IMR-90 (cell line): ENCODE measurements around the gene NPPC. TPM values are rescaled to one million over a fixed set of nuclear protein-coding genes. Genes with fewer than 3 reads are reported as not detected.

Experiments used
- ATAC-seq: fragments of 200-7000 bp; cut with Tn5 transposase; 2 replicates; pipeline ENCODE4 v1.9.1; 2020; ENCODE audit warnings: low read depth, mild to moderate bottlenecking, moderate library complexity
- BruUV-seq: library from RNA; stranded (reverse); fragments of 400-500 nt; replicated peaks from 2 replicates; lab custom pipeline; 2021; lab: Mats Ljungman, UMichigan
- CTCF ChIA-PET: fragments of 300-600 bp; formaldehyde crosslinking; extraction: SDS; loops from one replicate; lab custom pipeline; 2021; ENCODE audit warnings: antibody characterized with exemption; lab: Yijun Ruan, JAX
- POLR2A ChIA-PET: fragments of 300-600 bp; sonication (Branson Sonifier 250); formaldehyde crosslinking; loops from one replicate; lab custom pipeline; 2022; ENCODE audit warnings: antibody characterized with exemption; ENCODE audit not compliant: unreplicated experiment; lab: Charles Lee
- DNase-seq: peaks from one replicate; pipeline ENCODE4 v3.0.0; 2013
- H2AFZ ChIP-seq: replicated peaks from 2 replicates; pipeline ENCODE3; 2013; ENCODE audit warnings: low read length, mild to moderate bottlenecking; ENCODE audit not compliant: poor library complexity
- H2AK5ac ChIP-seq: 2 replicates; pipeline ENCODE4 v1.6.1; 2013; ENCODE audit warnings: low read depth, low read length, inconsistent platforms
- H2AK9ac ChIP-seq: replicated peaks from 2 replicates; pipeline ENCODE3; 2013; ENCODE audit warnings: mild to moderate bottlenecking, low read depth, low read length, moderate library complexity; ENCODE audit not compliant: poor library complexity
- H2BK120ac ChIP-seq: 2 replicates; pipeline ENCODE4 v1.6.1; 2013; ENCODE audit warnings: low read depth, low read length, inconsistent platforms
- H2BK15ac ChIP-seq: 3 replicates; pipeline ENCODE4 v1.6.1; 2013; ENCODE audit warnings: low read depth, low read length, inconsistent platforms
- H2BK20ac ChIP-seq: 2 replicates; pipeline ENCODE4 v1.6.1; 2013; ENCODE audit warnings: low read depth, mild to moderate bottlenecking, inconsistent platforms, low read length, moderate library complexity
- H2BK5ac ChIP-seq: 2 replicates; pipeline ENCODE4 v1.6.1; 2013; ENCODE audit warnings: mild to moderate bottlenecking, low read depth, low read length, inconsistent platforms; ENCODE audit not compliant: poor library complexity, severe bottlenecking
- H3K14ac ChIP-seq: replicated peaks from 2 replicates; pipeline ENCODE4 v1.6.1; 2013; ENCODE audit warnings: low read depth, low read length, inconsistent platforms
- H3K18ac ChIP-seq: 2 replicates; pipeline ENCODE4 v1.6.1; 2013; ENCODE audit warnings: low read depth, low read length, control low read depth
- H3K23ac ChIP-seq: 2 replicates; pipeline ENCODE4 v1.6.1; 2013; ENCODE audit warnings: low read depth, low read length, inconsistent platforms
- H3K27ac ChIP-seq: 2 replicates; pipeline ENCODE4 v1.5.1; 2013; ENCODE audit warnings: mild to moderate bottlenecking, control low read depth, low read length; ENCODE audit not compliant: insufficient read depth
- H3K27me3 ChIP-seq: 2 replicates; pipeline ENCODE4 v1.6.1; 2013; ENCODE audit warnings: low read length; ENCODE audit not compliant: control insufficient read depth, insufficient read depth
- H3K36me3 ChIP-seq: 2 replicates; pipeline ENCODE4 v1.6.1; 2013; ENCODE audit warnings: low read length, mixed read lengths; ENCODE audit not compliant: control insufficient read depth, insufficient read depth
- H3K4ac ChIP-seq: 2 replicates; pipeline ENCODE4 v1.6.1; 2013; ENCODE audit warnings: low read depth, low read length, inconsistent platforms
- H3K4me1 ChIP-seq: 2 replicates; pipeline ENCODE4 v1.6.1; 2013; ENCODE audit warnings: low read length, mixed read lengths; ENCODE audit not compliant: control insufficient read depth, insufficient read depth
- H3K4me2 ChIP-seq: 2 replicates; pipeline ENCODE4 v1.6.1; 2013; ENCODE audit warnings: low read depth, mild to moderate bottlenecking, control low read depth, low read length, moderate library complexity
- H3K4me3 ChIP-seq: 2 replicates; pipeline ENCODE4 v1.5.1; 2013; ENCODE audit warnings: low read depth, mild to moderate bottlenecking, control low read depth, low read length, moderate library complexity; ENCODE audit not compliant: insufficient read depth
- H3K56ac ChIP-seq: 2 replicates; pipeline ENCODE4 v1.6.1; 2013; ENCODE audit warnings: low read length, inconsistent platforms; ENCODE audit not compliant: insufficient read depth; ENCODE audit errors: extremely low read depth
- H3K79me1 ChIP-seq, 2 experiments: 2 replicates each; pipeline ENCODE4 v1.6.1; 2013; ENCODE audit warnings: low read length in 2 of 2, inconsistent platforms in 1 of 2, low read depth in 1 of 2
- H3K9ac ChIP-seq: 2 replicates; pipeline ENCODE4 v1.6.1; 2013; ENCODE audit warnings: low read depth, low read length, control low read depth
- H3K9me1 ChIP-seq: 2 replicates; pipeline ENCODE4 v1.6.1; 2013; ENCODE audit warnings: low read length, inconsistent platforms; ENCODE audit not compliant: insufficient read depth
- H3K9me3 ChIP-seq: 2 replicates; pipeline ENCODE4 v1.6.1; 2013; ENCODE audit warnings: low read length; ENCODE audit not compliant: control insufficient read depth, insufficient read depth
- H4K20me1 ChIP-seq: 2 replicates; pipeline ENCODE4 v1.6.1; 2013; ENCODE audit warnings: low read length, inconsistent platforms; ENCODE audit not compliant: insufficient read depth
- H4K5ac ChIP-seq: 2 replicates; pipeline ENCODE4 v1.6.1; 2013; ENCODE audit warnings: mild to moderate bottlenecking, low read depth, low read length, control low read depth
- H4K8ac ChIP-seq, 2 experiments: 2 replicates each; pipeline ENCODE4 v1.6.1; 2013; ENCODE audit warnings: low read depth in 2 of 2, low read length in 2 of 2, control low read depth in 1 of 2, inconsistent platforms in 1 of 2
- H4K91ac ChIP-seq: 2 replicates; pipeline ENCODE4 v1.6.1; 2013; ENCODE audit warnings: low read depth, low read length, inconsistent platforms; ENCODE audit not compliant: insufficient read depth
- BHLHE40 ChIP-seq: fragments of 150-350 bp; IDR thresholded peaks from 2 replicates; pipeline ENCODE4 v1.6.1; 2016; ENCODE audit warnings: mild to moderate bottlenecking, low read depth, low read length
- MAZ ChIP-seq: IDR thresholded peaks from 2 replicates; pipeline ENCODE4 v1.6.1; 2012; ENCODE audit warnings: low read depth, mild to moderate bottlenecking, low read length, improper control_type of control experiment, moderate library complexity, borderline replicate concordance
- MXI1 ChIP-seq: IDR thresholded peaks from 2 replicates; pipeline ENCODE4 v1.6.1; 2012; ENCODE audit warnings: low read depth, mild to moderate bottlenecking, low read length, moderate library complexity, borderline replicate concordance
- POLR2A ChIP-seq: IDR thresholded peaks from 2 replicates; pipeline ENCODE4 v1.6.1; 2012; ENCODE audit warnings: mild to moderate bottlenecking, low read depth, low read length
- RAD21 ChIP-seq: IDR thresholded peaks from 2 replicates; pipeline ENCODE4 v1.6.1; 2012; ENCODE audit warnings: low read length, improper control_type of control experiment
- RCOR1 ChIP-seq: IDR thresholded peaks from 2 replicates; pipeline ENCODE4 v1.6.1; 2012; ENCODE audit warnings: mild to moderate bottlenecking, low read length, improper control_type of control experiment; ENCODE audit not compliant: insufficient replicate concordance
- SMC3 ChIP-seq: fragments of 150-350 bp; IDR thresholded peaks from 2 replicates; pipeline ENCODE4 v1.6.1; 2016; ENCODE audit warnings: low read depth, mild to moderate bottlenecking, antibody characterized with exemption, low read length, moderate library complexity
- WGBS, 2 experiments: methylation state at CpG; one replicate each; pipeline versions ENCODE4 v1.1.5 to v1.1.7; 2013; ENCODE audit warnings: missing lambda C conversion rate in 2 of 2; ENCODE audit not compliant: insufficient read length in 1 of 2; ENCODE audit errors: extremely low coverage in 2 of 2; 5-methylcytosine and 5-hydroxymethylcytosine counted together
- dilution Hi-C: fragments of 300-500 bp; cut with HindIII; formaldehyde crosslinking; loops from one replicate; pipeline ENCODE4 v1.14.3; 2018; ENCODE audit warnings: low sequenced_read_pairs; ENCODE audit not compliant: unreplicated experiment
- in situ Hi-C: fragments of 300-500 bp; cut with MboI; formaldehyde crosslinking; loops from 3 replicates; pipeline ENCODE4 v1.14.3; 2019; ENCODE audit warnings: low sequenced_read_pairs, inconsistent platforms, mixed read lengths
- intact Hi-C: fragments of 100-400 bp; cut with micrococcal nuclease; formaldehyde crosslinking; loops from 2 replicates; pipeline ENCODE4 v1.10.0; 2022
- polyA plus RNA-seq, 3 experiments: library from polyadenylated mRNA; depleted of rRNA; stranded (reverse); fragments of >200 nt; gene quantifications; 2 replicates each; pipeline ENCODE4 v1.2.3, GENCODE V29; 2012; ENCODE audit warnings: low replicate concordance in 1 of 3
- total RNA-seq: library from RNA; depleted of rRNA; stranded (reverse); fragments of >200 nt; gene quantifications from 2 replicates; pipeline ENCODE4 v1.2.3, GENCODE V29; 2012
- TF ChIP-seq, protein P1 (sequence below): conservative IDR thresholded peaks from 2 replicates; pipeline ENCODE4 v1.5.1; 2012; ENCODE audit warnings: mild to moderate bottlenecking, low read depth, low read length, improper control_type of control experiment
- TF ChIP-seq, protein P2 (sequence below): fragments of 150-350 bp; IDR thresholded peaks from 2 replicates; pipeline ENCODE4 v1.6.1; 2016; ENCODE audit warnings: low read depth, mild to moderate bottlenecking, low read length, moderate library complexity, borderline replicate concordance
- TF ChIP-seq, protein P3 (sequence below): fragments of 150-350 bp; IDR thresholded peaks from 2 replicates; pipeline ENCODE4 v1.6.1; 2017; ENCODE audit warnings: mild to moderate bottlenecking, antibody characterized with exemption, low read length, low read depth

The NPPC gene
- total and polyA plus RNA-seq, 2 of the 4 experiments (the other 2 are of a cell fraction), result 0.22 to 0.36 TPM

DNA sequence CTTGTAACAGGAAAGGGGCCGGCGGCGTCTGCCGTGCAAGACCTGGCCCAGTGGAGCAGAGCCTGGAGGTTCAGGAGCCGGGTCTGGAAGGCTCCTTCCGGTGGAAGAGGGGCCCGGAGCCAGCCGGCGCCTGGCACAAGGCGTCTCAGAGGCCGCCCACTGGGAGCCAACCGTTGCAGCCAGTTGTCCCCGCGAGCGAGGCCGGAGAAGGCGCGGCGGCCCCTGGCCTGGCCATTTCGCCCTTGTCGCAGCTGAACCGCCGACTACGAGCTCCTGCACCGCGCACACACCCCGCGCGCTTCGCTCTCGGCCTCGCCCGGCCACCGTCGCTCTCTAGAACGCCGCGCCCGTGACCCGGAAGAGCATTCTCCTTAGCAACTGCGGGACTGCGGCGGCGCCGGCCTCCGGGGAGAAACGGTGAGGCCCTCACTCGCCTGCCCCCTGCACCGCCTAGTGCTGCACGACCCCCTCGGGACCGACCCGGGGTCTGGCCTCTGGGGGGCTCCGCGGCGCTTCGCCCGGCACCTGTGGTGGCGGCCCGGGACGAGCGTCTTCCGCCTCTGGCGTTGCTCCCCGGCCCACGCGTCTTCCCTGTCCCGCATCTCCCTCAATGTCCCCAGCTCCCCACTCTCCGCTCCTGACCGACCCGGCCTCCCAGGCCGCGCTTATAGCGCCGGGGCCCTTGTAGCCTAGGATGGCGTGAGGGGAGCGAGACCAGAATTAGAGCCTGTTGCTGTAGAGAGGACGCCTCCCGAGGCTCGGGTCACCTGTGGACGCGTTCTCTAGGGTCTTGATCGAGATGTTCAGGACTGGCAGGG is 35.4 kb upstream of the NPPC start, which contains the start of gene DIS3L2:
Gene DIS3L2, plus strand, starts transcription at position 365 of the 818 bp plus-strand sequence. CDS start 53,215 bp downstream, outside the sequence.
- ATAC-seq (peak; percentile 98), DNase-seq (peak; percentile 70)
- H3K79me1 ChIP-seq, result peaks cover 23 to 34% of the 10 kb centered on the region in 2 experiments
- H4K8ac ChIP-seq, result peak within 1 kb of the TSS; percentile 92 to 98
- H3K14ac ChIP-seq, result peak within 1 kb of the TSS; percentile 81
- POLR2A ChIA-PET, result no interaction called here
- peak within 1 kb of the TSS; percentile 92 for H4K91ac ChIP-seq
- H4K20me1 ChIP-seq, result no peaks in the 10 kb centered on the region
- H3K9ac ChIP-seq, result peak within 1 kb of the TSS; percentile 70
- TF ChIP-seq RAD21 (no peak), RCOR1 (no peak), MAZ (peak; percentile 26; the same call in 1 of the 2 replicates), POLR2A (peak; percentile 20; the same call in 1 of the 2 replicates), MXI1 (peak; percentile 9; the same call in 1 of the 2 replicates), SMC3 (no peak), BHLHE40 (peak; percentile 40; the same call in 1 of the 2 replicates)
- TF ChIP-seq, protein P1, sequence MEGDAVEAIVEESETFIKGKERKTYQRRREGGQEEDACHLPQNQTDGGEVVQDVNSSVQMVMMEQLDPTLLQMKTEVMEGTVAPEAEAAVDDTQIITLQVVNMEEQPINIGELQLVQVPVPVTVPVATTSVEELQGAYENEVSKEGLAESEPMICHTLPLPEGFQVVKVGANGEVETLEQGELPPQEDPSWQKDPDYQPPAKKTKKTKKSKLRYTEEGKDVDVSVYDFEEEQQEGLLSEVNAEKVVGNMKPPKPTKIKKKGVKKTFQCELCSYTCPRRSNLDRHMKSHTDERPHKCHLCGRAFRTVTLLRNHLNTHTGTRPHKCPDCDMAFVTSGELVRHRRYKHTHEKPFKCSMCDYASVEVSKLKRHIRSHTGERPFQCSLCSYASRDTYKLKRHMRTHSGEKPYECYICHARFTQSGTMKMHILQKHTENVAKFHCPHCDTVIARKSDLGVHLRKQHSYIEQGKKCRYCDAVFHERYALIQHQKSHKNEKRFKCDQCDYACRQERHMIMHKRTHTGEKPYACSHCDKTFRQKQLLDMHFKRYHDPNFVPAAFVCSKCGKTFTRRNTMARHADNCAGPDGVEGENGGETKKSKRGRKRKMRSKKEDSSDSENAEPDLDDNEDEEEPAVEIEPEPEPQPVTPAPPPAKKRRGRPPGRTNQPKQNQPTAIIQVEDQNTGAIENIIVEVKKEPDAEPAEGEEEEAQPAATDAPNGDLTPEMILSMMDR, result no peak
- TF ChIP-seq, protein P2, sequence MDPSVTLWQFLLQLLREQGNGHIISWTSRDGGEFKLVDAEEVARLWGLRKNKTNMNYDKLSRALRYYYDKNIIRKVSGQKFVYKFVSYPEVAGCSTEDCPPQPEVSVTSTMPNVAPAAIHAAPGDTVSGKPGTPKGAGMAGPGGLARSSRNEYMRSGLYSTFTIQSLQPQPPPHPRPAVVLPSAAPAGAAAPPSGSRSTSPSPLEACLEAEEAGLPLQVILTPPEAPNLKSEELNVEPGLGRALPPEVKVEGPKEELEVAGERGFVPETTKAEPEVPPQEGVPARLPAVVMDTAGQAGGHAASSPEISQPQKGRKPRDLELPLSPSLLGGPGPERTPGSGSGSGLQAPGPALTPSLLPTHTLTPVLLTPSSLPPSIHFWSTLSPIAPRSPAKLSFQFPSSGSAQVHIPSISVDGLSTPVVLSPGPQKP, result no peak
- TF ChIP-seq, protein P3, sequence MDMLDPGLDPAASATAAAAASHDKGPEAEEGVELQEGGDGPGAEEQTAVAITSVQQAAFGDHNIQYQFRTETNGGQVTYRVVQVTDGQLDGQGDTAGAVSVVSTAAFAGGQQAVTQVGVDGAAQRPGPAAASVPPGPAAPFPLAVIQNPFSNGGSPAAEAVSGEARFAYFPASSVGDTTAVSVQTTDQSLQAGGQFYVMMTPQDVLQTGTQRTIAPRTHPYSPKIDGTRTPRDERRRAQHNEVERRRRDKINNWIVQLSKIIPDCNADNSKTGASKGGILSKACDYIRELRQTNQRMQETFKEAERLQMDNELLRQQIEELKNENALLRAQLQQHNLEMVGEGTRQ, result peak; percentile 10; the same call in 1 of the 2 replicates
- H2BK120ac ChIP-seq, result peak within 1 kb of the TSS; percentile 51; the same call in 1 of the 2 replicates
- H3K4me1 ChIP-seq, result peaks cover 3% of the 10 kb centered on the region; the same call in 1 of the 2 replicates
- no TSS peak for BruUV-seq
- H3K23ac ChIP-seq, result peak within 1 kb of the TSS; percentile 83
- peak within 1 kb of the TSS; percentile 97 for H3K4me2 ChIP-seq
- peak within 1 kb of the TSS; percentile 92 for H3K4me3 ChIP-seq
- H3K9me1 ChIP-seq, result no peaks in the 10 kb centered on the region
- CTCF ChIA-PET, result no interaction called here
- peak within 1 kb of the TSS; percentile 47 for H3K56ac ChIP-seq
- dilution Hi-C loops, result no loop called here
- H3K9me3 ChIP-seq, result no peaks in the 10 kb centered on the region
- no peak within 1 kb of the TSS for H2BK20ac ChIP-seq
- peak within 1 kb of the TSS; percentile 85 for H3K27ac ChIP-seq
- H2AK9ac ChIP-seq, result peak within 1 kb of the TSS; percentile 87
- peak within 1 kb of the TSS; percentile 84 for H2BK5ac ChIP-seq
- peak within 1 kb of the TSS; percentile 96 for H2AFZ ChIP-seq
- H3K36me3 ChIP-seq, result no peaks in the 10 kb centered on the region
- no peak within 1 kb of the TSS for H2BK15ac ChIP-seq
- H4K5ac ChIP-seq, result peak within 1 kb of the TSS; percentile 78
- 0% methylated on average over 39 of the region's 83 CpGs; no CpG with 5 or more reads in 1 of the 2 experiments for WGBS, 2 experiments
- H2AK5ac ChIP-seq, result peak within 1 kb of the TSS; percentile 53; the same call in 1 of the 2 replicates
- in situ Hi-C loops, result no loop called here
- no peaks in the 10 kb centered on the region for H3K27me3 ChIP-seq
- intact Hi-C loops, result no loop called here
- H3K4ac ChIP-seq, result peak within 1 kb of the TSS; percentile 90
- peak within 1 kb of the TSS; percentile 43; the same call in 1 of the 2 replicates for H3K18ac ChIP-seq
